GM23248 (cell line): ENCODE measurements around the gene PARD3B.

ENCODE experiments used
- EZH2 ChIP-seq: fragments of 200-600 bp; sonication (generic); IDR thresholded peaks from 2 replicates; pipeline ENCODE4 v1.6.1; 2018; ENCODE audit warnings: antibody characterized with exemption, mild to moderate bottlenecking; ENCODE audit not compliant: insufficient read depth, poor library complexity, severe bottlenecking
- EZH2phosphoT487 ChIP-seq: fragments of 200-600 bp; sonication (generic); IDR thresholded peaks from 2 replicates; pipeline ENCODE4 v1.6.1; 2018; ENCODE audit warnings: antibody characterized with exemption, moderate library complexity, mild to moderate bottlenecking, low read depth; ENCODE audit not compliant: insufficient read depth

- TF ChIP-seq EZH2 (no peak), EZH2phosphoT487 (no peak)
Observed at GRCh38 chr2:205357732-205358131, 812.5 kb downstream of the PARD3B start.
